ENCODE data around the gene SORCS3.

SORCS3 gene

DNA sequence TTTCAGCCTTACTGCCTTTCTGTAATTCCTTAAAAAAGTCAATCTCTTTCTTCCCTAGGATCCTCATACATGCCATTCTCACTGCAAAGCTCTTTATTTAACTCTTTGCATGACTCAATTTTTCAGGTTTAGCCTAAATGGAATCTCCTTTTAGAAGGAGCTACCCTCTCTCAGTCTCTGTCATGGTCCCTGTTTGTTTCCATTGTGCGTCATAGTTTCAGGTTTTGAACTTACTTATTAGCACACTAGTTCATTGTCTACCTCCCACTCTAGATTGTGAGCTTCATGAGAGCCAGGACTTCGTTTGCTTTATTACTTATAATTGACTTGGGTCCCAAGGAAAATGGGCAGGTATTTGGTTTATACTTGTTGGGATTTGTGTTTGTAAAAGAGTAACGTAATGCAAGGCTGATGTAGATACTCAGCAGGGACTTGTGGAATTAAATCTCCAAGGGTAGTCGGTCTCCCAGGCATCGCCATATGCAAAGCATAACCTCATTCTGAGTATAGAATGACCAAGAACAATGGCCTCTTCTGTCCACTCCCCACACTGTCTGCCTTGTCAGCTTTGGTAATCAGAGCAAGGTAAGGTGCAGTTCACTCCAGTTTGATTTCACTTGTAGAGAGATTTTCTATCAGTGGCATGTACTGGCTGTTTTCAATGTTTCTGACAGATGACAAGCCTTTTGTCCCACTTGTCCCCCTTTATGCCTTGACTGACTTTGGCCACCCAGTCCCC is 252.0 kb downstream of the SORCS3 start:
- H3K27ac ChIP-seq: no peak overlapping the region
- no peak for TF ChIP-seq ZFX (IDR thresholded peaks at IDR 0.05; ENCODE audit: borderline replicate concordance)
- no peak for TF ChIP-seq CTCF (IDR thresholded peaks at IDR 0.05)

DNA sequence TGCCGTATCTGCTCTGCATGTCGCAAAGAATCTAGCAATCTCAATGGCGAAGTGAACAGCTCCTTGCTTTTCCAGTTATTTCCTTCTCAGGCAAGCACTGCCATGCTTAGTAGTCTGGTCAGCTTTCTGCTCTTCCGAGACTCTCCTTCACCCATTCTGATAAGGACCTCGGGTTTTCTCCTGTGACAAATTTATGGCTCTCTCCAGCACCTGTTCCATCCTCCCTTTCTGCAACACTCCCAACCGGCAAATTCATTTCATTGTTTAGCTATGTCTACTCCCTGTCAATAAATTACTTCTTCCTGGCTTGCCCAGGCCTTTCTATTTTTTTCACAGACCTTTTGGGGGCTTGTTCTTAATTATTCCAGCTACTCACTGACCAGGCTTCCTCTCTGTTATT is 252.6 kb downstream of the SORCS3 start:
- no peak for TF ChIP-seq CTCF (IDR thresholded peaks at IDR 0.05)
- TF ChIP-seq ZFX (IDR thresholded peaks at IDR 0.05; ENCODE audit: borderline replicate concordance): no peak

DNA sequence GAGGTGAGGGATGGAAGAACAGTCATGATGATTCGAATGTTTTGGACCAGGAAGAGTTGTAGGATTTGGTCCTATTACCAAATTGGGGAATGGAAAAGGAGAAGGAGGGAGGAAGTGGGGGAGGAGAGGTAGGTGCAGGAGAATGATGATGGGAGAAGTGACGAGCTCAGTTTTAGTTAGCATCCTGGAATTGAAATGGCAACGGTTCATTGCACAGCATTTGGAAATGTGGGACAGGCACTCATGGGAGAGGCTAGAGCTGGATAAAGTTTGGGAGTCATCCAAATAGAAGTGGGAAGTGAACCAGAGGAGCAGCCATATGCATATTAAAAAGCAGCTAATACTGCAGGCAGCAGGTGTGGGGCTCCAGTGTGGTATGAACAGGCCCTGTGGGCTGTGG is 253.6 kb downstream of the SORCS3 start:
- H3K27ac ChIP-seq: no peak overlapping the region
- no peak for TF ChIP-seq CTCF (IDR thresholded peaks at IDR 0.05)
- TF ChIP-seq ZFX (IDR thresholded peaks at IDR 0.05; ENCODE audit: borderline replicate concordance): no peak

More for the DNA sequence above, 252.6 kb downstream of the SORCS3 start:
- no peak overlapping the region for H3K27ac ChIP-seq

- TF ChIP-seq ZFX (IDR thresholded peaks at IDR 0.05; ENCODE audit: borderline replicate concordance) (no peak), CTCF (IDR thresholded peaks at IDR 0.05) (no peak)
- no peak overlapping the region for H3K27ac ChIP-seq
Measured at GRCh38 chr10:104895541-104895940, 254.5 kb downstream of the SORCS3 start.

GRCh38 chr10:104895981-104896380 is 254.9 kb downstream of the SORCS3 start:
- no peak overlapping the region for H3K27ac ChIP-seq
- TF ChIP-seq ZFX (IDR thresholded peaks at IDR 0.05; ENCODE audit: borderline replicate concordance): no peak
- no peak for TF ChIP-seq CTCF (IDR thresholded peaks at IDR 0.05)

GRCh38 chr10:104897696-104898095 is 256.6 kb downstream of the SORCS3 start:
- TF ChIP-seq CTCF (IDR thresholded peaks at IDR 0.05) (no peak), ZFX (IDR thresholded peaks at IDR 0.05; ENCODE audit: borderline replicate concordance) (no peak)
- no peak overlapping the region for H3K27ac ChIP-seq

DNA sequence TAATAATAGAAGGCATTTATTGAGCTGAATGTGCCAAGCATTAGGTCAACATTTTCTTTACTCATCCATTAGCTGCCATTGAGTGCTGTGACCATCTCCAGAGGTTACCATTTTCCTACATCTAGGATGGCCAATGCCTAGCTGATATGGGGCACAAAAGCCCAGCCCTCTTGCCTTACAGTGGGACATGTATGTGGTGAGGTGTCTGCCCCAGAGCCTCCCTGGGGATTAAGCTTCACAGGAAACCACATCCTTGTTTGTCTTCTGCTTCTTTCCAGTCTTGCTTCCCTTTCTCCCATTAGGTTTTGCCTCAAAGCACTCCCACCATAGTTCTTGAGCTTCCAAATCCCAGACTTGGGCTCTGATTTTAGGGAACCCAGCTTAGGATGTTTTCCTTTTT is 258.7 kb downstream of the SORCS3 start:
- TF ChIP-seq ZFX (IDR thresholded peaks at IDR 0.05; ENCODE audit: borderline replicate concordance): no peak
- no peak for TF ChIP-seq CTCF (IDR thresholded peaks at IDR 0.05)
- H3K27ac ChIP-seq: no peak overlapping the region
